ENCODE measurements around the gene PIGH. TPM values are rescaled to one million over a fixed set of nuclear protein-coding genes. Genes with fewer than 3 reads are reported as not detected.
"Not testable (repeated sequence)": the region's sequence is repeated elsewhere in the genome, so short reads cannot be mapped to it uniquely, and the experiment has no call there.

PIGH gene
- polyA plus RNA-seq, 3 donors: 44.7 to 48.9 (median 44.9) TPM

DNA sequence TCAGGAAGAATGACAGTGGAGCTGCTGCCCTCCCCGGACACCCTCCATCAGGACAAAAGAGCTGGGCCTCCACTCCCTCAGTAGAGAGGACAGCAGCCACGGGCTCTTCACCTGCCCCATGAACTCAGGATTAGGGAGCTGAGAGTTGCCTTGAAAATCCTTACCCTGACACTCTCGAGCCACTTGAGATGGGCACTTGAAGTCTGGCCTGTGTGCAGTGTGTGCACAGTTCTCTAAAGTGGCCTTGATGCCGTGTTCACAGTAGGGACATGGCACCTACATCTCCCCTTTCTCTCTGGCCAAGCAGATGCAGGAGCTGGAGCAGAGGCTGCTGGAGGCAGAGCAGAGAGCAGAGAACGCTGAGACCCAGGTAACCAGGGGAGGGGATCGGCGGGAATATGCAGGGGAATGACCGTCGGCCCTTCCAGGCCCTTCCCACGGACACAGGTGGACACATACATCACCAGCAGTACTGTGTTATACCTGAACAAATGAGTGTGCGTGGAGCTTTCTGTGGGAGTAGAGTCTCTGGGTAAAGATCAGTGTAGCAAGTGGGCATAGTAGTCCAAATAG lies 44.5 kb downstream of the PIGH start:
- no peak for DNase-seq (ENCODE audit: low read depth in 3 of 3, low spot score in 2 of 3)

DNA sequence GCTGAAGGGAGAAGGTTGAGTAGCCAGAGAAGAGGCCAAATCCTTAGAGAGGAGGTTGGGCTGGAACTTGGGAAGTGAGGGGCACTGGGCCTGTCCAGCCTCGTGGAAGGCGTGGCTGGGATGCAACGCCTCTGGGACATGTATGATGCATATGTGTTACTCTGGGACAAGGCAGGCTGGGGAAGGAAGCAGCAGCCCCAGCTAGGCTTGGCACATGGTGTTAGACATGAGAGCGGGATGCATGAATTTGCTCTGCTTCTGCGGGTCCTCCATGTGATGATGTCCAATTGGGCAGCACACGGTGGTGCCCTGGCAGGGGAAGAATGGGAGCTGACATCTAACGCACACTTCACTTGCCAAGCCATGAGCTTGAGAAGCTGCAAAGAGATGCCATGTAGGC lies 45.7 kb downstream of the PIGH start:
- no peak for DNase-seq (ENCODE audit: low read depth in 3 of 3, low spot score in 2 of 3)

DNA sequence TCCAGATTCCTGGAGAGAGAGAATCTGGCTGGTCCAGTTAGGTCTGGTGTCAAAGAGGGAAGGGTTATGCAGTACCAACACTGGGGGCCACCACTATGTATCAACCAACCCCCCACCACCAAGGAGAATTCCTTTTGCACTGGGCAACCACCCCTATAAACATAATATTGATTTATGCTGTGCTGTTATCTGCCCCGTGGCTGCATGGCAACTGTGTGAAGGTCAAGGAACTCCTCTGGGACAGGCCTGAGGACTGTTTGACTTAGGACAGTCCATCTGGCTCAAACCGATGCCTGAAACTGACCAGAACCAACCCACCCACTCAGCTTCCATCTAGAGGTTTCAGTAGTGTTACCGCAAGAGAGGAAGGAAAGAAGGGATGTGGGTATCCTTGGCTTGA lies 46.5 kb downstream of the PIGH start:
- DNase-seq (ENCODE audit: low read depth in 3 of 3, low spot score in 2 of 3): no peak

DNA sequence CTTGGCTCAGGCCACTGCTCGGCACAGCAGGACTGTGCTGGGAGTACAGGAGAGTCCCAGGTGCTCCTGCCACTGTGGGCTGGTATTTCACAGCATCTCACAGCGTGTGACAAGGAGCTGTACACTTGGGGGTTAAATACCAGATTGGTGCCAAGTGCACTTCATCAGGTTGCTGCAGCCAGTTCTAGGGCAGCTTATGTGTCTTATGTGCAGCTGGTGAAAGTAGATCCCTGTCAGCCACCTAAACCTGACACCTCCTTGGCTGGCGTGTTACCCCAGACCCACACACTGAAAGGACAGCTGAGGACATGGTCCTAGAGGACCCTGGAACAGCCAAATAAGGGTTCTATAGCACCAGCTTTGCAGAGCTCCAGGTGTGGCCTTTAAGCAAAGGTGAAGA lies 48.1 kb downstream of the PIGH start:
- DNase-seq (ENCODE audit: low read depth in 3 of 3, low spot score in 2 of 3): no peak

DNA sequence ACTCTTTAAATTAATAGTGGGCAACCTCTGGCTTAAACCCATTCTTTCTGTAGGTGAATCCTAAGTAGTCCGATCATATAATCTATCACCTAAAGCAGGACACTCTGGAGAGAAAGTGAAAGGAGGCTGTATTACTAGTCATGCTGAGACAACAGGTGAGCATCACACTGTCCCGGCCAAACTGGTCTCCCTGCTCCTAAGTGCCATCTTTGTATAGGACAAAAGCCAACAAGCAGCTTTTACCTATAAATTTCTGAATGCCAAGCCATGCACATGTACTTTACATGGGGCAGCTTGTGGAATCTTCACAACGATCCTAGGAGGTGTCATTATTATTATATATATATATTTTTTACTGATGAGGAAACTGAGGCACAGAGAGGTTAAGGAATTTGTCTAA lies 48.9 kb downstream of the PIGH start:
- no peak for DNase-seq (ENCODE audit: low read depth in 3 of 3, low spot score in 2 of 3)

DNA sequence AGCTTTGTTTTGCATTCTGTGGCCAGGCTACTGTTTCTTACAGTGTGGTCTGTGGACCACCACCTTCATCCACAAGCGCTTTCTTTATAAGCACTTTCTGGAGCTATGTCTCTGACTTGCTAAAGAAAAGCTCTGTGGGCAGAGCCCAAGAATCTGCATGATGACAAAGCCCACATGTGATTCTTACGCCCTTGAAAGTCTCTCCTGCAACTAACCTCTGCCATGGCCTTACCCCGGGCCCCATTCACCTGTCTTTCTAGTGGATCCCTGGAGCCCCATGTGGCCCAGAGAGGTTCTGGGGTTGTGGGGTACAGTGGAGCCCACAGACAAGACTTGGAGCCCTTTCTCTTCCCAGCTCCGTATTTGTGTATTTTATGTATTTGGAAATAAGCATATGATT lies 50.3 kb downstream of the PIGH start:
- DNase-seq (ENCODE audit: low read depth in 3 of 3, low spot score in 2 of 3): no peak

DNA sequence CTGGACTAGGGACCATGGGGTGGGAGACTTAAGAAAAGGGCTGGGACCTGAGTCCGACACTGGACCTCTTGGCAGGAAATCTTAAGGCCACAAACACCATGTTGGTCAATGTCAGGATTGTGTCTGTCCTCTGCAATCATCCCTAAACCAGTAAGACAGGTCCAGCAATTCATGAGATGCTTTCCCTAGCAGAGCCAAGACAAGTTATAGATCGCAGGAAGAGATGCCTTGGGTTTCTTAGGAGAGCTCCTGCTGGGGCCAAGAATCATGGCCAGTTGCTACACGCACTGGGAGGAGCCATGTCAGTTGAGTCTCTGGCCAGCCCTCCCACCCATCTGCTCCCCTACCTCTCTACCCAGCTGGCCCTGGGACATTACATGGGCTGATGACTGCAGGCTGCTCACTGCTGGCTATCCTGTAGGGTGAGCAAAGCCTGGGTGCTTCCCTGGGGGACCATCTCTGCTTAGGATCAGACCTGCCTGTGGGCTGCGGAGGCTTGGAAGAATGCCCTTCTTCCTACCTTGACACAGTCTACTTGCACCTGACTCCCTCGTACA lies 52.8 kb downstream of the PIGH start:
- no peak for DNase-seq (ENCODE audit: low read depth in 3 of 3, low spot score in 2 of 3)

DNA sequence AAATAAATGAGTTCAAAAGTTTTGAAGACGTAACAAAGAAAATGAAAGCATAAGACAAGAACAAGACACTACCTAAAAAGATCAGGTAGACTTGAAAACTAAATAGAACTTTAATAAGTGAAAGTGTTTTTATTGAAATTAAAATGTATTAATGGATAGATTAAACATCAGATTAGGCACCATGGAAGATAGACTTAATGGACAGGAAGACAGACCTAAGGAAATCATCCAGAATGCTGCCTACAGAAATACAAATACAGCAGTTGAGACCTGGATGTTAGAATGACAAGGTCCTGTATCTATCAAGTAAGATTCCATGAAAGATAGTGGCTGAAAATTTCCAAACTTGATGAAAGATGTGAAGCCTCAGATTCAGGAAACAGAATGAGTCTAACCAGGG lies 55.5 kb downstream of the PIGH start:
- DNase-seq (ENCODE audit: low read depth in 3 of 3, low spot score in 2 of 3): no peak

DNA sequence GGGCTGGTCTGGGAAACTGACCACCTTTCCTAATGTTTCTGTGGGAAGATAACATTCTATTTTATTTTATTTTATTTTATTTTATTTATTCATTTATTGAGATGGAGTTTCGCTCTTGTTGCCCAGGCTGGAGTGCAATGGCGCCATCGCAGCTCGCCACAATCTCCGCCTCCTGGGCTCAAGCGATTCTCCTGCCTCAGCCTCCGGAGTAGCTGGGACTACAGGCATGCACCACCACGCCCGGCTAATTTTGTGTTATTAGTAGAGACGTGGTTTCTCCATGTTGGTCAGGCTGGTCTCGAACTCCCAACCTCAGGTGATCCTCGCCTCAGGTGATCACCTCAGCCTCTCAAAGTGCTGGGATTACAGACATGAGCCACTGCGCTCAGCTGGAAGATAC lies 57.4 kb downstream of the PIGH start:
- not testable (repeated sequence) for DNase-seq (ENCODE audit: low read depth in 3 of 3, low spot score in 2 of 3)

DNA sequence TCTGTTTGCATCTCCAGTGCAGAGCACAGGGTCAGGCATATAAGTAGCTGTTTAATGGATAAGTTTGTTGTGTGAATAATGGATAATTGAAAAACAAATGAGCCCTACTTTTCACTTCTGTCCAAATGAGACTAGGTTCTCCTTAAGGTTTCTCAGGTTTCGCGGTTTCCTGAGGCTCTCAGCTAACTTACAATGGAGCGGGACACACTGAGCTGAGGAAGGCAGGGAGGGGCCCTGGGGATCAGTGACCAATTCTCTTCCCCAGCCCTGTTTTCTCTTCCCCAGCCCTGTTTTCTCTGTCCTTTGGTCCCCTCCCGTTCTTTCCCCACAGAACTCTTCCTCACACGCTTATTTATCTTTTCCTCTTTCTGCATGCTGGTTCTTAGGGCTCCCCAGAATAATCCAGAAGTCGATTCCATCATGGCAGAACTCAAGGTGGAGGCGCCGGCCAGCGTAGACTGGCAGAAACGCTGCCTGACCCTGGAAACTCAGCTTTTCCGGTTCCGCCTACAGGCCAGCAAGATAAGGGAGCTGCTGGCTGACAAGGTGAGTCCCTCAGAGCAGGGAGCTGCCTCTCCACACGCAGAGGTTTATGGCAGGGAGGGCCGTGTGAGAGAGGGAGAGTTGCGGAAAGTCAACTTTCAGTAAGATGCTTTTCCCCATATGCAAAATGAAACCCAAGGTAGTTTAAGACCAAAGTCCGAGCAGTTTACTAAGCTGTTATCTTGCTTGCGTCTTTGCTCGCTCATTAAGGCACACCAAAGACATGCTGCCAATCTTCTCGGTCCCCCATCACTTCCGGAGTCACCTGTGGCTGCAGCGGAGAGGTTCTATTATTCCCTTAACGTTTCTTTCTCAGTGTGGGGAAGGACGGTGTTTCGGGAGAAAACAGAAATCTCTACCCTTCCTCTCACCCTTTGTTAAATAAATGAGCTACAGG lies 58.4 kb downstream of the PIGH start:
- DNase-seq (ENCODE audit: low read depth in 3 of 3, low spot score in 2 of 3): no peak

Other genes starting within 250 kb of the PIGH start
- gene ATP6V1D, start 240.5 kb downstream of the PIGH start, polyA plus RNA-seq (ENCODE audit: insufficient read length in 3 of 3): 100 to 1,000 TPM; 178 to 187 (median 179) TPM
- gene EIF2S1, start 239.9 kb downstream of the PIGH start, polyA plus RNA-seq (ENCODE audit: insufficient read length in 3 of 3): 100 to 1,000 TPM; 110 to 115 (median 113) TPM
- gene PLEK2, start 188.1 kb downstream of the PIGH start, polyA plus RNA-seq (ENCODE audit: insufficient read length in 3 of 3): 1 to 10 TPM; 1.9 to 2.4 (median 2.0) TPM
- 1 to 10 TPM; 2.6 to 3.4 (median 3.0) TPM for gene TMEM229B, start 111.5 kb downstream of the PIGH start, polyA plus RNA-seq (ENCODE audit: insufficient read length in 3 of 3)
- gene PLEKHH1, start 67.0 kb downstream of the PIGH start, polyA plus RNA-seq (ENCODE audit: insufficient read length in 3 of 3): 10 to 100 TPM; 37.5 to 44.3 (median 40.1) TPM
- gene ARG2, start 19.7 kb upstream of the PIGH start, polyA plus RNA-seq (ENCODE audit: insufficient read length in 3 of 3): 10 to 100 TPM in 2 of 3 donors, 1 to 10 TPM in 1; 9.5 to 13.8 (median 11.9) TPM
- gene VTI1B, start 74.4 kb upstream of the PIGH start, polyA plus RNA-seq (ENCODE audit: insufficient read length in 3 of 3): 100 to 1,000 TPM; 126 to 131 (median 128) TPM
- 100 to 1,000 TPM; 123 to 131 (median 125) TPM for gene RDH11, start 95.5 kb upstream of the PIGH start, polyA plus RNA-seq (ENCODE audit: insufficient read length in 3 of 3)
- under 1 TPM; 0.26 to 0.38 (median 0.31) TPM for gene RDH12, start 101.6 kb upstream of the PIGH start, polyA plus RNA-seq (ENCODE audit: insufficient read length in 3 of 3)
- 10 to 100 TPM; 15.4 to 15.7 (median 15.5) TPM for gene ZFYVE26, start 216.3 kb upstream of the PIGH start, polyA plus RNA-seq (ENCODE audit: insufficient read length in 3 of 3)
- gene RAD51B, start 219.5 kb upstream of the PIGH start, polyA plus RNA-seq (ENCODE audit: insufficient read length in 3 of 3): 10 to 100 TPM; 11.3 to 11.9 (median 11.6) TPM

Measured in right renal cortex interstitium (tissue), 3 donors.